ENCODE data around the gene BICD2.

DNA sequence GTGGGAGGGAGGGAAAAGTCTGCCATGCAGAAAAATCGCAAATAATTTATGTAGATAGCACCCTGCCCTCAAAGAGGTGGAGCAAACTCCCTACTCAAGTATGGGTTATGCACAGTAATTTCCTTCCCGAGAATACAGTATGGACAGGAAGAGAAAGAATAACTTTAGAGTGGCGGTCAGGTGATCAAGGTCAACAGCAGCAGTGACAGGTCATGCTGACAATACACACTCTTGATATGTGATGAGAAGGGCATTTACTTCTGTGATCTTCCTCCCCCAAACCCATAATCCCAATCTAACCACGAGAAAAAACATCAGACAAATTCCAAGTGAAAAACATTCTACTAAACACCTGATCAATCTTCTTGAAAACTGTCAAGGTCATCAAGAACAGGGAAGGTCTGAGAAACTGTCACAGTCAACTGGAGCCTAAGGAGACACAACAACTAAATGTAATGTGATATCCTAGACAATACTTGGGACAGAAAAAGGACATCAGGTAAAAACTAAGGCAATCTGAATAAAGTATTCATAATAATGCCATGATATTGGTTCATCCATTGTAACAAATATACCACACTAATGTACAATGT, 11.7 kb downstream of the BICD2 start:
- TF ChIP-seq, protein P1, sequence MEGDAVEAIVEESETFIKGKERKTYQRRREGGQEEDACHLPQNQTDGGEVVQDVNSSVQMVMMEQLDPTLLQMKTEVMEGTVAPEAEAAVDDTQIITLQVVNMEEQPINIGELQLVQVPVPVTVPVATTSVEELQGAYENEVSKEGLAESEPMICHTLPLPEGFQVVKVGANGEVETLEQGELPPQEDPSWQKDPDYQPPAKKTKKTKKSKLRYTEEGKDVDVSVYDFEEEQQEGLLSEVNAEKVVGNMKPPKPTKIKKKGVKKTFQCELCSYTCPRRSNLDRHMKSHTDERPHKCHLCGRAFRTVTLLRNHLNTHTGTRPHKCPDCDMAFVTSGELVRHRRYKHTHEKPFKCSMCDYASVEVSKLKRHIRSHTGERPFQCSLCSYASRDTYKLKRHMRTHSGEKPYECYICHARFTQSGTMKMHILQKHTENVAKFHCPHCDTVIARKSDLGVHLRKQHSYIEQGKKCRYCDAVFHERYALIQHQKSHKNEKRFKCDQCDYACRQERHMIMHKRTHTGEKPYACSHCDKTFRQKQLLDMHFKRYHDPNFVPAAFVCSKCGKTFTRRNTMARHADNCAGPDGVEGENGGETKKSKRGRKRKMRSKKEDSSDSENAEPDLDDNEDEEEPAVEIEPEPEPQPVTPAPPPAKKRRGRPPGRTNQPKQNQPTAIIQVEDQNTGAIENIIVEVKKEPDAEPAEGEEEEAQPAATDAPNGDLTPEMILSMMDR (IDR thresholded peaks at IDR 0.05), result no peak
- TF ChIP-seq POLR2A (IDR thresholded peaks at IDR 0.05), result no peak

Data from tibial nerve (tissue), 3 donors.